ENCODE data around the gene SPATC1L. TPM values are rescaled to one million over a fixed set of nuclear protein-coding genes. Genes with fewer than 3 reads are reported as not detected.

SPATC1L gene
- total and polyA plus RNA-seq, 2 of the 8 experiments (the other 6 are each of a cell fraction or from before 2014, with no cell fraction given): 24.9 to 50.0 TPM

DNA sequence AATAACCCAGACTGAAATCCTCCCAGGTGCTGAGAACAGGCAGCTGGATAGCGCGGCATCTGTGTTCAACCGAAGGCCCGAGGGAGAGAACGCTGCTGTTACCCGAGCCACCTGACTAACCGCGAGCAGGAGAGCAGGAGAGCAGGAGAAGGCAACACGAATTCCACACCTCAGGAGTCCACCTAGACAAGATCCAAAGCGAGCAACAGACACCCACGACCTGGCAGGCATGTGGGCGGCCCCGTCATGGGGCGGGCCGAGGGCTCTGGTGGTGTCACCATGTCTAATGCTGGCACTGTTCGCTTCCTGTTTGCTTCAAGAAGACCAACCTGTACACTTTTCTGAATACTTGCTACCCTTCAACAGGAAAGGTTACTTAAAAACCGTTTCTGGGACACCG is 20.9 kb upstream of the SPATC1L start:
- Histone ChIP-seq H2BK15ac (ENCODE audit: low read length) (no peak overlapping the region), H3K4ac (replicated peaks; ENCODE audit: insufficient read length, low read depth, low read length) (no peak overlapping the region), H3K23me2 (ENCODE audit: low read depth, low read length) (no peaks in the 10 kb centered on the region), H4K5ac (ENCODE audit: insufficient read length, low read depth, low read length) (no peak overlapping the region), H2BK120ac (replicated peaks; ENCODE audit: low read depth, low read length) (no peak overlapping the region), H4K8ac (ENCODE audit: extremely low read depth, insufficient read depth, low read length) (no peak overlapping the region), H3K27ac (ENCODE audit: low read depth, low read length) (no peak overlapping the region), H3K18ac (ENCODE audit: extremely low read depth, low read length) (no peak overlapping the region), H2BK5ac (ENCODE audit: low read depth, low read length) (no peak overlapping the region), H3K27me3 (replicated peaks in 1 of 4; ENCODE audit: control insufficient read depth in 3 of 4, extremely low read depth in 1 of 4, insufficient read depth in 3 of 4, low read length in 3 of 4) (no peaks in the 10 kb centered on the region), H3K79me2 (ENCODE audit: control insufficient read depth in 1 of 2, insufficient read depth in 2 of 2, low read length in 2 of 2) (no peaks in the 10 kb centered on the region), H2BK20ac (ENCODE audit: low read length) (no peak overlapping the region), H3K36me3 (ENCODE audit: control insufficient read depth in 2 of 4, insufficient read depth in 4 of 4, low read length in 3 of 4) (peaks cover 10 to 45% (median 27%) of the 10 kb centered on the region in 4 experiments; a peak in 7 of 8 replicates), H2BK12ac (ENCODE audit: low read depth, low read length) (no peak overlapping the region), H2AK5ac (ENCODE audit: low read depth, low read length) (no peak overlapping the region), H3K23ac (ENCODE audit: insufficient read length) (no peak overlapping the region), H3K56ac (replicated peaks; ENCODE audit: insufficient read length, low read depth, low read length) (no peak overlapping the region), H3K9me3 (ENCODE audit: insufficient read depth in 2 of 2, low read depth in 1 of 2, low read length in 1 of 2) (no peaks in the 10 kb centered on the region), H3K79me1 (ENCODE audit: low read depth, low read length) (no peaks in the 10 kb centered on the region), H3K14ac (ENCODE audit: insufficient read length) (no peak overlapping the region), H3K4me1 (replicated peaks in 1 of 4; ENCODE audit: control insufficient read depth in 3 of 4, insufficient read depth in 4 of 4, low read length in 3 of 4) (no peaks in the 10 kb centered on the region), H4K91ac (replicated peaks; ENCODE audit: insufficient read length, low read length) (no peak overlapping the region), H3K4me3 (ENCODE audit: extremely low read depth in 1 of 4, insufficient read depth in 2 of 4, low read depth in 3 of 4, low read length in 4 of 4) (no peak overlapping the region), H4K20me1 (replicated peaks in 1 of 2; ENCODE audit: control insufficient read depth in 1 of 2, insufficient read depth in 2 of 2, low read length in 2 of 2) (peaks cover 2 to 13% of the 10 kb centered on the region in 2 experiments), H3K9ac (replicated peaks in 1 of 4; ENCODE audit: extremely low read depth in 1 of 4, low read depth in 3 of 4, low read length in 3 of 4) (no peak overlapping the region), H2AFZ (ENCODE audit: low read length) (no peak overlapping the region), H3K4me2 (ENCODE audit: insufficient read depth in 1 of 2, low read depth in 2 of 2, low read length in 2 of 2) (no peak overlapping the region)
- CTCF ChIA-PET (ENCODE audit: partially characterized antibody): no interaction called here
- TF ChIP-seq EGR1 (IDR thresholded peaks at IDR 0.05; ENCODE audit: borderline replicate concordance, low read depth, low read length) (no peak), SP1 (IDR thresholded peaks at IDR 0.05; ENCODE audit: low read depth, low read length) (no peak), CHD2 (IDR thresholded peaks at IDR 0.05; ENCODE audit: low read length) (no peak), SP4 (IDR thresholded peaks at IDR 0.05; ENCODE audit: low read length) (no peak), PHF8 (conservative IDR thresholded peaks at IDR 0.05; ENCODE audit: low read depth, low read length) (no peak), HDAC2 (IDR thresholded peaks at IDR 0.05; ENCODE audit: borderline replicate concordance in 1 of 2, low read depth in 2 of 2, low read length in 2 of 2) (no peak), JUND (IDR thresholded peaks at IDR 0.05; ENCODE audit: low read length) (no peak), ZNF274 (IDR thresholded peaks at IDR 0.05; ENCODE audit: borderline replicate concordance, extremely low read depth, low read length) (no peak), GTF2F1 (IDR thresholded peaks at IDR 0.05; ENCODE audit: borderline replicate concordance, low read depth, low read length) (no peak), EP300 (IDR thresholded peaks at IDR 0.05; ENCODE audit: borderline replicate concordance in 1 of 2, low read depth in 2 of 2, low read length in 2 of 2) (no peak), TAF1 (IDR thresholded peaks at IDR 0.05; ENCODE audit: low read depth, low read length) (no peak), ASH2L (IDR thresholded peaks at IDR 0.05; ENCODE audit: low read length) (no peak), POU5F1 (IDR thresholded peaks at IDR 0.05; ENCODE audit: low read depth, low read length) (no peak), CREB1 (IDR thresholded peaks at IDR 0.05) (no peak)
- FAIRE-seq (no peak), DNase-seq (ENCODE audit: low read depth in 1 of 2, low spot score in 2 of 2) (no peak)
- 96% methylated on average over 18 of the region's 18 CpGs; no CpG with 5 or more reads in 1 of the 2 experiments for WGBS, 2 experiments (ENCODE audit: extremely low coverage in 1 of 2, insufficient coverage in 1 of 2, insufficient read length in 1 of 2, insufficient replicate concordance in 2 of 2, low coverage in 1 of 2, low lambda C conversion rate in 2 of 2, missing lambda C conversion rate in 1 of 2)
- POLR2A ChIA-PET (ENCODE audit: partially characterized antibody): no interaction called here
